HG03571 (cell line): ENCODE results near the gene FAM184A.
A peak's percentile ranks its signal among the peaks of the same experiment; 100 is the strongest.

ENCODE experiments used
- ATAC-seq: cut with Tn5 transposase; IDR thresholded peaks from one replicate; pipeline ENCODE4 v1.9.1; 2021; ENCODE audit not compliant: unreplicated experiment

The FAM184A gene

DNA sequence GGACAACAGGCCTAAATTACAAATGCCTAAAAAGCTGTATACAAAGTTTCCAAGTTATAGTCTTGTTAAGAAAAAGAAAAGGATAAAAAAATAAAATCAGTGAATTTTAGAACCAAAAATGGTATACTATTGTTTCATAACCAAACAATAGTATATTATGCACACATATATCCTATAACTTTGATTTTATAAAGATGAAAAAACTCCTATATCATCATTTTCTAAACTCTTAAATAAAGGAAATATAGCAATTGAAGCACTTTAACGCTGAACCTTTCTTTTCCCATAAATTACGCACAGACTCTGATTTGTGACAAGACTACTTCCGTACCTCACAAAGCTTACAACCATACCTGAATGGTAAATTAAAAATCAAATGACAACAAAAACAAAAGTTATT, 107.6 kb downstream of the FAM184A start:
- no peak for ATAC-seq

DNA sequence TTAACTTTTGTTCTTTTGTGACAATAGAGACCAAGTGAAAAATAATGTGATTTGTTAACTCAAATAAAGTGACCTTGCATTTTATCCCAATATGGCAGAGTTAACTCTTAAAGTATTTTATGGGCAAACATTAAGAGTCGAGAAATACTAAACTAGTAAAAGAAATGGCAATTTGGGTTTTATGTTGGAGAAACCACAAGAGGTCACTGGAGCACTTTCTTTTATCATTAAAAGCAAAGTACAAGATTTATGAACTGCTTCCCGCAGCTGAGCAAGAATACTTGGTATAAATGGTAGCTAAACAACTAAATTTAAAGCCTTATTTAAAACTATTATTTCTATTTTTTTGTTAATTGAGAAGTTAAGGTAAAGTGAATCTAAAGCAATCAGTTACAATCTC, 110.0 kb downstream of the FAM184A start:
- no peak for ATAC-seq

GRCh38 chr6:118967239-118967638, 111.2 kb downstream of the FAM184A start:
- no peak for ATAC-seq

- no peak for ATAC-seq
These were observed 112.6 kb downstream of the FAM184A start for GRCh38 chr6:118965843-118966370.

GRCh38 chr6:118965371-118965770, 113.1 kb downstream of the FAM184A start:
- ATAC-seq: no peak

DNA sequence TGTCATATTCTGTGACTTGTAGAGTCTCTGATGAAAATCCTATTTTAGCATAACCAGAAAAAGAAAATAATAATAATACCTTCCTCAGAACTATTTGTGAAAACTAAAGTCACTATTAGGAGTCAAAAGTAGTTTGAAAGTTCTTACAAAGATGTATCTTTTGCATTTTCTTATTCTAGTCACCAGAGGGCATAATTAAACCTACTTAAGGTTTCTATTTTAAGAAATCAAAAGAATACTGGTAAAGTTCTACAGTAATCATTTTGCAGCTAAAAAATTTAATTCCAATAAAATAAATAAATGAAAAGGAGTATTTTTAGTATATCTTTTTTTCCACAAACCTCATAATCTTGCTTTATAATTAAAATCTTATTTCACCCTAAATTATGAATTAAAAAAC, 115.5 kb downstream of the FAM184A start:
- ATAC-seq: no peak

GRCh38 chr6:118959903-118960302, 118.6 kb downstream of the FAM184A start:
- no peak for ATAC-seq

DNA sequence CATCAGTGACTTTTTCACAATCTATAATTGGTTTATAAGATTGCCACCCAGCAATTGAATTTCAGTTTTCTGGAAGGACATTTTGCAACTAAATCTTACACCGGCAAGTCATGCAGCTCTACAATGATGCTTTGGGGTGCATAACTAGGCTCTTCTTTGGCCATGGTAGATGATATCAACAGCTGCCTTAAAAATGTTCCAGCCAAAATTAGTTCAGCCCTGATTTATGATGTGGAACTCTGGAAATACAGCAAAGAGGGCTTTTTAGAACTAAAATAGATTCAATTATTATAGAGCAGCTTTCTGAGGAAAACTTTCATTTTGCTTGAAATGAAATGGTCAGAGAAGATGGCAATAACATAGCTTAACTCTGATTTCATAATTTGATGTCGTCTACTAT, 125.1 kb downstream of the FAM184A start:
- ATAC-seq: no peak

- no peak for ATAC-seq
These were observed 125.8 kb downstream of the FAM184A start for GRCh38 chr6:118952683-118953082.

DNA sequence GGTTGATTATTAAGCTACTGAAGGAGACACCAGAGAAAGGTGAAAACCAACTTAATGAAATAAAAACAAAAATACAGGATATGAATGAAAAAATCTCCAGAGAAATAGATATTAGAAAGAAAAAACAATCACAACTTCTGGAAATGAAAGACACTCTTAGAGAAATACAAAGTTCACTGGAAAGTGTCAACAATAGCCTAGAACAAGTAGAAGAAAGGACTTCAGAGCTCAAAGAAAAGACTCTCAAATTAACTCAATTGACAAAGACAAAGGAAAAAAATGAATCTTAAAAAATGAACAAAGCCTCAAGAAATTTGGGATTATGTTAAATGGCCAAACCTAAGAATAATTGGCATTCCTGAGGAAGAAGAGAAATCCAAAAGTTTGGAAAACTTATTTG, 133.2 kb downstream of the FAM184A start:
- ATAC-seq: no peak

GRCh38 chr6:118940770-118941169, 137.7 kb downstream of the FAM184A start:
- ATAC-seq: no peak

- no peak for ATAC-seq
These were observed 138.8 kb downstream of the FAM184A start for GRCh38 chr6:118939683-118940082.

DNA sequence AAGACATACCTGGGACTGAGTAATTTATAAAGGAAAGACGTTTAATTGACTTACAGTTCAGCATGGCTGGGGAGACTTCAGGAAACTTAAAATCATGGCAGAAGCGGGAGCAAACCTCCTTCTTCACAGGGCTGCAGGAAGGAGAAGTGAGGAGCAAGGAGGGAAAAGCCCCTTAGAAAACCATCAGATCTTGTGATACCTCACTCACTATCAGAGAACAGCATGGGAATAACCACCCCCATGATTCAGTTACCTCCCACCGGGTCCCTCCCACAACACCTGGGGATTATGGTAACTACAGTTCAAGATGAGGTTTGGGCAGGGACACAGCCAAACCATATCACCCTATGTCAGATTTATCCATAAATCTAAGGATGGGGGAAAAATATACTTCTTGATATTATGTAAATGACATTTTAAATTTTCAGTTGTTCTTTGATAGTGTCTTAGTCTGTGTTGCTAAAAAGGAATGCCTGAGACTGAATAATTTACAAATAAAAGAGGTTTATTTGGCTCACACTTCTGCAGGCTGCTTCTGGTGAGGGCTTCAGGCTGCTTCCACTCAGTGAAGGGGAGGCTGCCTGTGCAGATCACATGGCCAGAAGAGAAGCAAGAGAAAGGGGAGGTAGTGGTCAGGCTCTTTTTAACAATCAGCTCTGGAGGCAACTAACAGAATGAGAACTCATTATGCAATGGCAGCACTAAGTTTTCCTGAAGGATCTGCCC, 142.3 kb downstream of the FAM184A start:
- no peak for ATAC-seq

DNA sequence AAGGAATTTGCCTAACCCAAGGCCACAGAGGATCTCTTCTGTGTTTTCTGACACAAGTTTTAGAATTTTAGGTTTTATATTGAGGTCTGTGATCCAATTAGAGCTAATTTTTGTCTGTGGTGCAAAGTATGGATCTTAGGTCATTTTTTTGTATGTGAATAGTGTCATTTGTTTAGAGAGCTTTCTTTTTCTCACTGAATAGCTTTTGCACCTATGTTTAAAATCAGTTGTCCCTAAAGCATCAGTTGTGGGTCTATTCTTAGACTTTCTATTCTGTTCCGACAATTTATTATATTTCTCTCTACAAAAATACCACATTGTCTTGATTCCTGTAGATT, 143.2 kb downstream of the FAM184A start:
- ATAC-seq: no peak

DNA sequence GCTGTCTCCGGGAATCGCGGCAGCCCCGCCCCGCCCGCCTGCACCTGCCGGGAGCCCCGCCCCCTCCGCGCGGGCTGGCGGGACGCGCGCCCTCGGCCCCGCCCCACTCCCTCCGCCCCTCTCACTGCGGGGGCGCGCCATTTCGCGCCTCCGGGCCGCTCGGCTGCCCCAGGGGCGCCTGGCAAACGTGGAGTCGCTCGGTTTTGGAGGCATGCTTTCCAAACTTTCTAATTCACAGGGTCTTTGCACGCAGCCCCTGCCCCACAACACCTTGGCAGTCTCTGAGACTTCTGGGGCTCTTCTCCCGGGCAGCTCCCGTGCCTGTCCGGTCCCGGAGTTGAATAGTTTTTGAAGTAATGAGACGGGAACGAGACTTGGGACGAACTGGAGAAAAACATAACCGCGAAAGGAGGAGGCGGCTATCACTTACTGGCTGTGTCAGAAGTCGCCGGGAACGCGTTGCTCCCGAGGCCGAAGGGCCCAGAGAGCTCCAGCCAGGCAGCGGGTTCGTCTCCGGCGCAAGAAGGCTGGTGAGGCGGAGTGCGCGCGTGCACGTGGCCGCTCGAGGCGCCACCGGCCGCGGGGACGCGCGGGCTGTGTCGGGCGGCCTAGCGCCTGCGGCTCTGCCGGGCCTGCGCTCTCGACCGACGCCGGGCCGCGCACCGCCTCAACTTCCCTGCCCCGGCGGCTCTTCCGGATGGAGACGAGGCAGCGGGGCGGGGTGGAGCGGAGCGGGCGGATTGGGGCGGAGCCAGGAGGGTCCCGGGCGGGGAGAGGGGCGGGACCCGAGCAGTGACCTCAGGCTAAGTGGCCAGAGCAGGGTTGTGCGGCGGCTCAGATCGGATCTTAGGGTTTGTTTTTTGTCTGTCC, 143.8 kb downstream of the FAM184A start, which contains the start of gene MCM9:
TSS of gene MCM9 (minus strand) at position 699 of the 870 bp plus-strand sequence. CDS start 3,436 bp downstream, outside the sequence.
- peak; percentile 96 for ATAC-seq

- peak; percentile 3 for ATAC-seq
These were observed 144.5 kb downstream of the FAM184A start for GRCh38 chr6:118933855-118934460.

GRCh38 chr6:118932421-118932820, 146.0 kb downstream of the FAM184A start:
- ATAC-seq: no peak

DNA sequence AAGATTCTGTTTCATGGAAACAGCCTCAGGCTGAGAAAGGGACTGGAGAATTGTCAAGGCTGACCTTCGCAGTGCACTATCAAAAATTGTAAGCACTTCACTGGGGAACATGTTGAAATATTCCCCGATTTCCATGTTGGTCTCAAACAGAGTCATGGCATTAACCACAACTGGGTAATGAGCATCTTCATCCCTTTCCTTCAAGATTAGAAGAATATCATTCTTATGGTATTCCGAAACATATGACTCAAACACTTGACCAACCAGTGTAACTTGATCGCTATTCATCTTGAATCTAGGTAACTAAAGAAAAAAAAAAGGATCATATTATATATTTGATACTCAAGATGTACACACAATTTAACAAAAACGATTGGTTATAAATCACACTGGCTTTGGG, 147.0 kb downstream of the FAM184A start:
- ATAC-seq: no peak

GRCh38 chr6:118930680-118931079, 147.8 kb downstream of the FAM184A start:
- ATAC-seq: no peak

DNA sequence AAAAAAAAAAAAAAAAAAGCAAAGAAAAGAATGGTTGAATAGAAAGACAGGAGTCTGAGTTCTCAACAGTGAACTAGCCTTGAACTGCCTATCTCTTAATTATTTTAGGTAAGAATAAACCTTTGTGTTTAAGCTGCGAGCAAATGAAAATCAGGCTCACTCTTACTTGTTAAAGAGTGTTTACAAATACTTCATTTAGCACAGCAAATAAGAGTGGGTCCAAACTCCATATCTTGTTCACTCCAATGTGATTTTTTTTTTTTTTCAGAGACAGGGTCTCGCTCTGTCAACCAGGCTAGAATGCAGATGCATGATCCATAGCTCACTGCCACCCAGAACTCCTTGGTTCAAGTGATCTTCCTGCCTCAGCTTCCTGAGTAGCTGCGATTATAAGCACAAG, 155.4 kb downstream of the FAM184A start:
- no peak for ATAC-seq

DNA sequence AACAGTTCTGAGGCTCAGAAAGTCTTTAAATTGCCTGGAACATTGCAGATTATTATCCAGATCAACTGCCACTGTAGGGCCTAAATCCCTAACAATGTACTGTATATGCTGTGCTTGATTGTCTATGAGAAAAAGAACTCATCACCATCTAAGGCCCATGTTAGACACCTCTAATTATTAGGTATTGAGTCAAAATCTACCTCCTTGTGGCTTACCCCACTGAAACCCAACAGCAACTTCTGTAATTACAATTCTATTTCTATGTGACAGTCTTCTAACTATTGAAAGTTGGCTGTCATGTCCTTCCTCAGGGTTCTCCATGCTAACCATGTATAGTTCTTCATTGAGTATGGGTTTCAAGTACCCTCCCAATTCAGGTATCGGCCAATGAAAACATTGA, 157.4 kb downstream of the FAM184A start:
- no peak for ATAC-seq

- ATAC-seq: no peak
These were observed 160.1 kb downstream of the FAM184A start for GRCh38 chr6:118918329-118918725.
